ENCODE data around the gene TRMT61A. TPM values are rescaled to one million over a fixed set of nuclear protein-coding genes. Genes with fewer than 3 reads are reported as not detected.

The TRMT61A gene
- total and polyA plus RNA-seq, 2 of the 4 experiments (the other 2 are of a cell fraction) = 5.7 to 16.2 TPM

DNA sequence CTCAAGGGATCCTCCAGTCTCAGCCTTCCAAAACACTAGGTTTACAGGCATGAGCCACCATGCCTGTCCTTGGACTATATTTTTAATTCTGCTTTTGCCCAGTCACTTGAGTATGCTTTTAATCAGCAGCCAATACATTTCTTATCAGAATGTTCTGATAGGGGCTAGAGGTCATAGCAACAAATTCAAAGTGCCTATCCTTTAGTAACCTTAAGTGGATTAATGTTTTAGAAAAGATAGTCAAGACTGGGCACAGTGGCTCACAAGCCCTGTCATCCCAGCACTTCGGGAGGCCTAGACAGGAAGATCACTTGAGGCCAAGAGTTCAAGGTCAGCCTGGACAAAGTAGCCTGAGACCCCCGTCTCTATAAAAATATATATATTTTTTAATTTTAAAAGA, 43.5 kb upstream of the TRMT61A start:
- Histone ChIP-seq H2BK120ac (ENCODE audit: low read depth, low read length) (no peak overlapping the region), H3K79me1 (ENCODE audit: low read depth in 1 of 2, low read length in 2 of 2) (peaks cover 22 to 63% of the 10 kb centered on the region in 2 experiments), H2AFZ (replicated peaks; ENCODE audit: low read length, poor library complexity) (no peak overlapping the region), H2BK15ac (ENCODE audit: low read depth, low read length) (no peak overlapping the region), H3K18ac (ENCODE audit: low read depth, low read length) (no peak overlapping the region), H3K56ac (ENCODE audit: extremely low read depth, insufficient read depth, low read length) (no peak overlapping the region), H3K4me1 (ENCODE audit: control insufficient read depth, insufficient read depth, low read length) (peaks cover 13% of the 10 kb centered on the region), H3K4ac (ENCODE audit: low read depth, low read length) (no peak overlapping the region), H3K4me2 (ENCODE audit: low read depth, low read length) (no peak overlapping the region), H4K8ac (ENCODE audit: low read depth in 2 of 2, low read length in 2 of 2) (no peak overlapping the region), H4K91ac (ENCODE audit: insufficient read depth, low read depth, low read length) (no peak overlapping the region), H2BK5ac (ENCODE audit: low read depth, low read length, poor library complexity, severe bottlenecking) (no peak overlapping the region), H2AK9ac (replicated peaks; ENCODE audit: low read depth, low read length, poor library complexity) (no peak overlapping the region), H3K4me3 (ENCODE audit: insufficient read depth, low read depth, low read length) (no peak overlapping the region), H4K20me1 (ENCODE audit: insufficient read depth, low read length) (peaks cover 29% of the 10 kb centered on the region; the same call in 1 of the 2 replicates), H3K23ac (ENCODE audit: low read depth, low read length) (no peak overlapping the region), H3K14ac (replicated peaks; ENCODE audit: low read depth, low read length) (no peak overlapping the region), H2BK20ac (ENCODE audit: low read depth, low read length) (no peak overlapping the region), H3K27ac (ENCODE audit: insufficient read depth, low read length) (no peak overlapping the region), H3K27me3 (ENCODE audit: control insufficient read depth, insufficient read depth, low read length) (no peaks in the 10 kb centered on the region), H3K9ac (ENCODE audit: low read depth, low read length) (no peak overlapping the region), H3K9me3 (ENCODE audit: control insufficient read depth, insufficient read depth, low read length) (no peaks in the 10 kb centered on the region), H3K36me3 (ENCODE audit: control insufficient read depth, insufficient read depth, low read length) (peaks cover 28% of the 10 kb centered on the region), H2AK5ac (ENCODE audit: low read depth, low read length) (no peak overlapping the region), H3K9me1 (ENCODE audit: insufficient read depth, low read length) (peaks cover 8% of the 10 kb centered on the region; the same call in 1 of the 2 replicates), H4K5ac (ENCODE audit: low read depth, low read length) (no peak overlapping the region)
- no CpG with 5 or more reads among the region's 2 CpGs for WGBS, 2 experiments (ENCODE audit: extremely low coverage in 2 of 2, insufficient read length in 1 of 2)
- intact Hi-C loops (cut with micrococcal nuclease) = no loop called here
- ChIA-PET CTCF (interaction anchor here (1.3 kb wide), 1 partner anchor 15 kb away, joined by 4 read pairs; no protein-coding TSS in a partner anchor), POLR2A (ENCODE audit: unreplicated experiment) (no interaction called here)
- in situ Hi-C loops (cut with MboI; ENCODE audit: low sequenced_read_pairs) = no loop called here
- ATAC-seq (ENCODE audit: low read depth) = no peak
- no peak for DNase-seq
- no TSS peak for BruUV-seq (replicated peaks)
- dilution Hi-C loops (cut with HindIII; ENCODE audit: low sequenced_read_pairs, unreplicated experiment) = no loop called here
- no peak for TF ChIP-seq MAZ (IDR thresholded peaks at IDR 0.05; ENCODE audit: borderline replicate concordance, low read depth, low read length)
- TF ChIP-seq CTCF (conservative IDR thresholded peaks at IDR 0.05; ENCODE audit: low read depth, low read length) = no peak
- no peak for TF ChIP-seq FOS (IDR thresholded peaks at IDR 0.05; ENCODE audit: low read depth, low read length)
- no peak for TF ChIP-seq MAFK (IDR thresholded peaks at IDR 0.05; ENCODE audit: low read depth, low read length)
- no peak for TF ChIP-seq POLR2A (IDR thresholded peaks at IDR 0.05; ENCODE audit: low read depth, low read length)
- TF ChIP-seq, protein P1, sequence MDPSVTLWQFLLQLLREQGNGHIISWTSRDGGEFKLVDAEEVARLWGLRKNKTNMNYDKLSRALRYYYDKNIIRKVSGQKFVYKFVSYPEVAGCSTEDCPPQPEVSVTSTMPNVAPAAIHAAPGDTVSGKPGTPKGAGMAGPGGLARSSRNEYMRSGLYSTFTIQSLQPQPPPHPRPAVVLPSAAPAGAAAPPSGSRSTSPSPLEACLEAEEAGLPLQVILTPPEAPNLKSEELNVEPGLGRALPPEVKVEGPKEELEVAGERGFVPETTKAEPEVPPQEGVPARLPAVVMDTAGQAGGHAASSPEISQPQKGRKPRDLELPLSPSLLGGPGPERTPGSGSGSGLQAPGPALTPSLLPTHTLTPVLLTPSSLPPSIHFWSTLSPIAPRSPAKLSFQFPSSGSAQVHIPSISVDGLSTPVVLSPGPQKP (IDR thresholded peaks at IDR 0.05; ENCODE audit: borderline replicate concordance, low read depth, low read length) = no peak
- TF ChIP-seq CHD1 (IDR thresholded peaks at IDR 0.05; ENCODE audit: low read depth, low read length) = no peak
- TF ChIP-seq BHLHE40 (IDR thresholded peaks at IDR 0.05; ENCODE audit: low read depth, low read length) = no peak
- no peak for TF ChIP-seq RFX5 (IDR thresholded peaks at IDR 0.05; ENCODE audit: low read depth, low read length)
- TF ChIP-seq MXI1 (IDR thresholded peaks at IDR 0.05; ENCODE audit: borderline replicate concordance, low read depth, low read length) = no peak
- TF ChIP-seq, protein P2, sequence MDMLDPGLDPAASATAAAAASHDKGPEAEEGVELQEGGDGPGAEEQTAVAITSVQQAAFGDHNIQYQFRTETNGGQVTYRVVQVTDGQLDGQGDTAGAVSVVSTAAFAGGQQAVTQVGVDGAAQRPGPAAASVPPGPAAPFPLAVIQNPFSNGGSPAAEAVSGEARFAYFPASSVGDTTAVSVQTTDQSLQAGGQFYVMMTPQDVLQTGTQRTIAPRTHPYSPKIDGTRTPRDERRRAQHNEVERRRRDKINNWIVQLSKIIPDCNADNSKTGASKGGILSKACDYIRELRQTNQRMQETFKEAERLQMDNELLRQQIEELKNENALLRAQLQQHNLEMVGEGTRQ (IDR thresholded peaks at IDR 0.05; ENCODE audit: low read depth, low read length) = no peak
- no peak for TF ChIP-seq CEBPB (IDR thresholded peaks at IDR 0.05; ENCODE audit: low read depth, low read length)
- no peak for TF ChIP-seq NFE2L2 (IDR thresholded peaks at IDR 0.05; ENCODE audit: low read depth, low read length)
- TF ChIP-seq SMC3 (IDR thresholded peaks at IDR 0.05; ENCODE audit: low read depth, low read length) = no peak
- TF ChIP-seq RAD21 (IDR thresholded peaks at IDR 0.05; ENCODE audit: low read length) = no peak
- no peak for TF ChIP-seq RCOR1 (IDR thresholded peaks at IDR 0.05; ENCODE audit: insufficient replicate concordance, low read length)
